ENCODE data around the gene ATP13A3. TPM values are rescaled to one million over a fixed set of nuclear protein-coding genes. Genes with fewer than 3 reads are reported as not detected.

Gene ATP13A3
- total RNA-seq, 1 donor from 2014 or later, result 91.9 TPM

- TF ChIP-seq CTCF (IDR thresholded peaks at IDR 0.05), result no peak
- DNase-seq, result no peak
- no peak for ATAC-seq (ENCODE audit: low read depth)
- ChIA-PET CTCF (no interaction called here), POLR2A (interaction anchor here (0.5 kb wide), 1 partner anchor 262 kb away, joined by 4 read pairs; no protein-coding TSS in a partner anchor)
- Mint-ChIP-seq H3K4me1 (no peaks in the 10 kb centered on the region), H3K9me3 (peaks cover 6% of the 10 kb centered on the region), H3K27me3 (peaks cover 13% of the 10 kb centered on the region), H3K36me3 (ENCODE audit: low read depth) (no peaks in the 10 kb centered on the region), H3K4me3 (no peak overlapping the region), H3K27ac (no peak overlapping the region)
- intact Hi-C loops (cut with micrococcal nuclease), result no loop called here
Measured at GRCh38 chr3:194386066-194386465, 100.7 kb downstream of the ATP13A3 start.

- no peak for TF ChIP-seq CTCF (IDR thresholded peaks at IDR 0.05)
- Mint-ChIP-seq H3K27ac (no peak overlapping the region), H3K4me3 (no peak overlapping the region), H3K27me3 (peaks cover 20% of the 10 kb centered on the region), H3K4me1 (no peaks in the 10 kb centered on the region), H3K36me3 (ENCODE audit: low read depth) (no peaks in the 10 kb centered on the region), H3K9me3 (no peaks in the 10 kb centered on the region)
- ATAC-seq (ENCODE audit: low read depth), result no peak
- intact Hi-C loops (cut with micrococcal nuclease), result no loop called here
- POLR2A ChIA-PET, result no interaction called here
- CTCF ChIA-PET, result no interaction called here
- no peak for DNase-seq
Measured at GRCh38 chr3:194384569-194385001, 102.2 kb downstream of the ATP13A3 start.

GRCh38 chr3:194384156-194384555 is 102.6 kb downstream of the ATP13A3 start:
- CTCF ChIA-PET, result no interaction called here
- no peaks in the 10 kb centered on the region for H3K9me3 Mint-ChIP-seq
- TF ChIP-seq CTCF (IDR thresholded peaks at IDR 0.05), result no peak
- POLR2A ChIA-PET, result no interaction called here
- H3K4me3 Mint-ChIP-seq, result no peak overlapping the region
- DNase-seq (no peak), ATAC-seq (ENCODE audit: low read depth) (no peak)
- H3K27ac Mint-ChIP-seq, result no peak overlapping the region
- no peaks in the 10 kb centered on the region for H3K4me1 Mint-ChIP-seq
- intact Hi-C loops (cut with micrococcal nuclease), result no loop called here
- H3K36me3 Mint-ChIP-seq (ENCODE audit: low read depth), result no peaks in the 10 kb centered on the region
- H3K27me3 Mint-ChIP-seq, result peaks cover 20% of the 10 kb centered on the region

GRCh38 chr3:194383276-194383940 is 103.4 kb downstream of the ATP13A3 start:
- no peaks in the 10 kb centered on the region for H3K9me3 Mint-ChIP-seq
- ChIA-PET CTCF (no interaction called here), POLR2A (no interaction called here)
- DNase-seq (no peak), ATAC-seq (ENCODE audit: low read depth) (no peak)
- H3K36me3 Mint-ChIP-seq (ENCODE audit: low read depth), result no peaks in the 10 kb centered on the region
- H3K27me3 Mint-ChIP-seq, result peaks cover 24% of the 10 kb centered on the region
- intact Hi-C loops (cut with micrococcal nuclease), result no loop called here
- no peak for TF ChIP-seq CTCF (IDR thresholded peaks at IDR 0.05)
- H3K27ac Mint-ChIP-seq, result no peak overlapping the region
- no peaks in the 10 kb centered on the region for H3K4me1 Mint-ChIP-seq
- no peak overlapping the region for H3K4me3 Mint-ChIP-seq

- intact Hi-C loops (cut with micrococcal nuclease), result no loop called here
- POLR2A ChIA-PET, result no interaction called here
- Mint-ChIP-seq H3K9me3 (no peaks in the 10 kb centered on the region), H3K4me1 (no peaks in the 10 kb centered on the region), H3K27me3 (peaks cover 27% of the 10 kb centered on the region), H3K27ac (no peak overlapping the region), H3K36me3 (ENCODE audit: low read depth) (no peaks in the 10 kb centered on the region), H3K4me3 (no peak overlapping the region)
- no peak for ATAC-seq (ENCODE audit: low read depth)
- CTCF ChIA-PET, result no interaction called here
- TF ChIP-seq CTCF (IDR thresholded peaks at IDR 0.05), result no peak
- DNase-seq, result no peak
Measured at GRCh38 chr3:194382892-194383223, 103.9 kb downstream of the ATP13A3 start.
